GM21717 (cell line): Measurements from ENCODE around the gene ACVR2B.

ENCODE experiments used
- ATAC-seq: cut with Tn5 transposase; IDR thresholded peaks from one replicate; pipeline ENCODE4 v1.9.1; 2021; ENCODE audit warnings: mild to moderate bottlenecking, moderate library complexity; ENCODE audit not compliant: unreplicated experiment

Gene ACVR2B

DNA sequence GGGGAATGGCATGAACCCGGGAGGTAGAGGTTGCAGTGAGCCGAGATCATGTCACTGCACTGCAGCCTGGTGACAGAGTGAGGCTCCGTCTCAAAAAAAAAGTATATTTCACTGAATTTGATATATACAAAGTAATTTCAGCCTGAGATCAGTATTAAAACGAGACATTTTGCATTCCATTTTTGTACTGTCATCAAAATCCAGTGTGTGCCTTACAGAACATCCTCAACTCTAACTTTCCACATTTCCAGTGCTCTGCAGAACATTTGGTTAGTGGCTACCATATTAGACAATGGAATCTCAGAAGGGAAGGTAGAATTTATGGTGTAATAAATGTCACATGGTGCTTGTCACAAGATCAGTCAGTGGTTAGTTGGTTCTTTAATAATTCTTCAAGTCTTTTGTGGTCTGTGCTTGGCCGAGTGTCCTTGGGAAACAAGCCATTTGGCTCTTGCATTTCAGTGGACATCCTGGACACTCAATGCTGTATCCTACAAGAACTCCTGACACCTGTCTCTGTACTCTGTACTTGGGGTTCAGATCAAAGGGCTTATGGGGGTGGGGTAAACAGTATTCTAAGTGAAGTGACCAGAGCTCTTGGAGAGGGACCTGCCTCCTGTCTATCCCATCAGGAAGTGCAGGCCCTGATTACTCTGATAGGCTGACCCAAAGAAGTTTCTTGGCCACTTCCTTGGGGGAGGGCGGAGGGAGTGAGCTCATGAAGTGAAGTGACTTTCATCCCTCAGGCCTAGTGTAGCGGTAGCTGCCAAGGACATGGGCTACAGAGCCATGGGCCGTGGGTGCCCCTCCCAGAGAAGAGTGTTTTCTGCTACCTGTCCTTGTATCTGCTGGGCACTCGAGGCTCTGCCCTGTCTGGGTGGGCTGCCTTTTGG is 3.7 kb downstream of the ACVR2B start:
- no peak for ATAC-seq

DNA sequence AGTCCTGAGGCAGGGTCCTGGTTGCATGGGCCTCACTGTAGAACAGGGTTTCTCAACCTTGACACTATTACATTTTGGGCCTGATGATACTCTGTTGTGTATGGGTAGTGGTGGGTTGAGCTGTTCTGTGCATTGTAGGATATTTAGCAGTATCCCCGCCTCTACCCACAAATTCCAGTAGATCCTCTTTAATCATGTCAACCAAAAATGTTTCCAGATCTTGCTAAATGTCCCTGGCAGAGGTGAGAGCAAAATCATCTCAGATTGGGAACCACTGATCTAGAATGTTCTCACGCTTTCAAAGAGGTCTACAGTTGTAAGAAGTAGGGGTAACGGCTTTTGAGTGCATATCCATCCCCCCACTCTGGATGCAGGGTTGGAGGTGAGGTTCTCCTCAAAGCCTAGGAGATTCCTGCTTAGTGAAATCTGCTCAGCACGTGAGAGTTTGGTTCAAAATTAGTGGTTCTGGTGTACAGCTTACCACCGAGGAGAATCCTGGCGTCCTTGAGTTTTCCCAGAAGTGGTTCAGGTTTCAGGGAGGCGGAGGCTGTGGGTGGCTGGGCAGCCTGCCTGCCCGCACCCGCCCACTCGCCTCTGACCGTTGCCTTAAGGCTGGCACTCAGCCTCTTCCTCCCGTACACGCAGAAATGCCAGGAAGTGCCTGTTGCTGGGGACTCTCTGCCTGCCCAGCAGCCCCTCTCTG is 5.3 kb downstream of the ACVR2B start:
- ATAC-seq: no peak

- no peak for ATAC-seq
Measured at GRCh38 chr3:38459499-38460048, 5.9 kb downstream of the ACVR2B start.

- no peak for ATAC-seq
Measured at GRCh38 chr3:38460377-38461270, 6.9 kb downstream of the ACVR2B start.

DNA sequence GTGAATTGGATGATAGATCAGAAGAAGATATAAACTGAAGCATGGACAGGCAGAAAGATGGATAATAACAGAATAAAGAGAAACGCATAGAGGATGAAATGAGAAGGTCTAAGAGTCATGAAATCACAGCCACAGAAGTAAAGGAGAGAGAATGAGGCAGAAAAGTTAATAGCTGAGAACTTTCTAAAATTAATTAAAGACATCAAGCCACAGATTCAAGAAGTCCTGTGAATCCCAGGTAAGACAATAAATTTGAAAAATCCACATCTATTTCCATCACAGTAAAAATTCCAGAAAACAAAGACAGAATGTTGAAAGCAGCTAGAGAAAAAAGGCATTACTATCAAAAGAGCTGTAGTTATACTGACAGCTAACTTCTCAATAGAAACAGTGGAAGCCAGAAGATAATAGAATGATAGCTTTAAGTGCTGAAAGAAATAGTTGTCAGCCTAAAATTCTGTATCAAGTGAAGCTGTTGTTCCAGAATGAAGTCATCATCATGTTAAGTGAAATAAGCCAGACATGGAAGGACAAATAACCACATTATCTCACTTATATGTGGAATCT is 12.0 kb downstream of the ACVR2B start:
- no peak for ATAC-seq

- no peak for ATAC-seq
Measured at GRCh38 chr3:38468765-38469164, 15.1 kb downstream of the ACVR2B start.

- no peak for ATAC-seq
Measured at GRCh38 chr3:38469852-38470251, 16.2 kb downstream of the ACVR2B start.

DNA sequence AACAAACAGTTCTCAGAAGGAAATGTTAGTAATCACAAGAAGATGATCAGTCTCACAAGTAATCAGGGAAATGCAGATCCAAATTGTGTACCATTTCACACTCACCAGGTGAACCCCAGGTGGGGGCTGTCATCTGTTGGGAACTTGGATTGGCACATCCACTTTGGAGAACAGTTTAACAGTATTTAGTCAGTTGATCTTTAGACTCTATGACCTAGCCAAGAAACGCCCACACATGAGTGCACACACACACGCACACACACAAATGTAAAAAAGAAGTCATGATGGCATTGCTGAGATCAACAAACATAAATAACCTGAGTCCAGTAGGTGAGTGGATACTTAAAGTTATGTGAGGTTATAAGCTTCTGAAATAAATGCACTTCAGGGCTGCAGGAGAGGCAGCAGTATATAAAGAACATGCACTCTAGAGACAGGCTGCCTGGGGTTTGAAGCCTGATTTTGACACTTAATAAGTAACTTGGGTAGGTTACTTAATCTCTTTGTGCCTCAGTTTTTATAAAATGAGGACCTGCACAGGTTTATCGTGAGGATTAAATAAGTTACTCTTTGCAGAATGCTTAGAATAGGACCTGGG is 17.7 kb downstream of the ACVR2B start:
- ATAC-seq: no peak

DNA sequence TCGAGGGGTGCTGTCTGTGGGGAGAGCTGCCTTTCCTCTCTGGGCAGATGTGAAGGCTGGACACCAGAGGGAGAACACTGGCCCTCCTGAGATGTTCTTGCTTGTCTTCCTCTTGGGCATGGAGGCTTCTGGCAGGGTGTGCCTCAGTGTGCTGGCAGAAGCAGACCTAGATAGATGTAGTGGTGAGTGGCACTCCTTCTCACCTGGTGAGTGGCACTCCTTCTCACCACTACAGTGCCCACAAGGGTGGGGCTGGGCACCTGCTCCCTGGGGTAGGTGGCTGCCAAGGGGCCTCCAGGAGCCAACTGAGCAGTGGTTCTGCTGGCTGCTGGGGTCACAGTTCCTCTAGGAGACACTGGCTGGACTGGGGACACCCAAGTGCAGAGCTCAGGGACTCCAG is 18.7 kb downstream of the ACVR2B start:
- no peak for ATAC-seq

DNA sequence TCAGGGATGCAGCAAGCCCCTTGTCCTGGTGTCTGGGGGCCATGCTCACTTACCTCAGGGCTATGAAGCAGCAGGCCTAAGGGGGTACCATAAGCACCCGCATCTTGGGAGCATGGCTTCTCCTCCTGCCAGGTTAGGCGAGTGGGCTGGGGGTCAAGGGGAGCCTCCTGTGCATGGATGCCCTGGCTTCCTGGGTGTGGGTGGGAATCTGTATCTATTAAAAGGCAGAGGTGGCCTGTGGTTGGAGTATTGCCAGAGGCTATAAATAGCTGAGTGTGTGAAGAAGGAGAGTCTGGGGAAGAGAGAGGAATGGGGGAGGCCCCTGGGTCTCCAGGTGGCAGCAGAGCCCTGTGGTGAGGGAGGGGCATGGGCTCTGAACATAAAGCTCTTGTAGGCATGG is 19.5 kb downstream of the ACVR2B start:
- ATAC-seq: no peak

- no peak for ATAC-seq
Measured at GRCh38 chr3:38474928-38475605, 21.4 kb downstream of the ACVR2B start.

DNA sequence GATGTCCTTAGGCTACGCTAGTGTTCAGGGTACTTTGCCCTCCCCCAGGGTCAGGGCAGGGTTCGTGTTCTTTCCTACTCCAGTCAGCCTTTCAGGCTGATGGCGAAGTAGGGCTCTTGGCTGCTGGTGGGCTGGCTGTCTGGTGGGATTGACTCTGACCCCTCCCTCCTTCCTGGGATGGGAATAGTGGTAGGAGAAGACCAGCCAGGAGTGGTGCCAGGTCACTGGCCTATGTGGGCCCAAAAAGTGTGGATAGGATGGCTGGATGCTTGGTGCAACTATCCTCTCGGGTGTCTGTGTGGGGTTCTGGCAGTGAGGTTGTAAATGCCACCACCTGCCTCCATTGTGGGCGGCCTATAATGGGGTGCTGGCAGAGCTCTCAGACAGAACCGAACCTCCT is 22.0 kb downstream of the ACVR2B start:
- no peak for ATAC-seq

GRCh38 chr3:38476157-38476756 is 22.6 kb downstream of the ACVR2B start:
- ATAC-seq: no peak

DNA sequence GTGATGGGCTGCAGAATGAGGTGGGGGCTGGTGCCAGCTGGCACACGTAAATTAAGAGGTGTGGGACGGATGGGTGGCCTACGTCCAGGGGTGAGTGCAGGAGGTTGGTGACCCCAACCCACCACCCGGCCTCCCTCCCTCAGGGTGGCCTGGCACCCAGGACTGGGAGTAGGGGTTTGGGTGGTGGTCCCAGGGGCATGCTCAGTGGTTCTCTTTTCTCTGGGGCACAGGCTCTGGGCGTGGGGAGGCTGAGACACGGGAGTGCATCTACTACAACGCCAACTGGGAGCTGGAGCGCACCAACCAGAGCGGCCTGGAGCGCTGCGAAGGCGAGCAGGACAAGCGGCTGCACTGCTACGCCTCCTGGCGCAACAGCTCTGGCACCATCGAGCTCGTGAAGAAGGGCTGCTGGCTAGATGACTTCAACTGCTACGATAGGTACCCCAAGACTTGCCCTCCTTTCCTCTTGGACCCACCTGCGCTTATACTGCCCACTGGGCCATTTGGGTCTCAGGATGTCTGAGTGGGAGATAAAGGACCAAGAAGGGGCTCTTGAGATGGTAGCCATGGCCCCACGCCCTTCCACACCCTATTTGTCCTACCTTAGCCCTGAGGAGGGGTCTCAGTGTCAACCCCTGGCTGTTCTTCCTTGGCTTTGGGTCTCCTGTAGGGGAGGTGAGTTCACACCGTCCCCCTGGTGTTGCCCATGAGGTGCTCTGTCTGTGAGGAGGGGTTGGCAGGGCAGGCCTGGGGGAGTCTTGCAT is 23.5 kb downstream of the ACVR2B start:
- ATAC-seq: no peak

DNA sequence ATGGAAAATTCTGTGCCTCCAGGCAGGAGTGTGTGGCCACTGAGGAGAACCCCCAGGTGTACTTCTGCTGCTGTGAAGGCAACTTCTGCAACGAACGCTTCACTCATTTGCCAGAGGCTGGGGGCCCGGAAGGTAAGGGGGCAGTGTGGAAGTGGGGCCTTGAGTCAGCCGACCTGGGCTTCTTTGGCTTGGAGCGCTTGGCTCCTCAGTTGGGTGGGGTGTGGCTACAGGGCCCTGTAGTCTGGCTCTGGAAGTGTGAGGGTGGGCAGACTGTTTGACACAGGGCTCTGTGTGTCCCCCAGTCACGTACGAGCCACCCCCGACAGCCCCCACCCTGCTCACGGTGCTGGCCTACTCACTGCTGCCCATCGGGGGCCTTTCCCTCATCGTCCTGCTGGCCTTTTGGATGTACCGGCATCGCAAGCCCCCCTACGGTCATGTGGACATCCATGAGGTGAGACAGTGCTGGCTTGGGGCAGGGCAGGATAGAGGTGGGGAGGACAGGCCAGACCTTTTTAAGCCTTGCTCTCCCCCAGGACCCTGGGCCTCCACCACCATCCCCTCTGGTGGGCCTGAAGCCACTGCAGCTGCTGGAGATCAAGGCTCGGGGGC is 24.3 kb downstream of the ACVR2B start:
- ATAC-seq: no peak

GRCh38 chr3:38478901-38479300 is 25.2 kb downstream of the ACVR2B start:
- ATAC-seq: no peak

GRCh38 chr3:38479431-38480092 is 25.9 kb downstream of the ACVR2B start:
- no peak for ATAC-seq

DNA sequence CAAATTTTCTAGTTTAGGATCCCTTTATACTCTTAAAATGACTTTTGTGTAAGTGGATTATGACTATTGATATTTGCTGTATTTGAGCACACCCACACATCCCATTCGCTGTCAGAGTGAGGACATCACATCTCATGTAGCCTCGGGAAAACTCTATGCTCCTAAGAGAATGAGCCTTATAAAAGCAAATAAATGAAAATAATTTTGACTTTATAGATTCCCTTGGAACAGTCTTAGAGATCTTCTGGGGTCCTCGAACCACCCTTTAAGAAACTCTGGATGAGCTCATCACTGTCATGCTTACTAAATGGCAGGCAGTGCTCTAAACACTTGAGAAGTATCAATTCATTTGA is 26.4 kb downstream of the ACVR2B start:
- no peak for ATAC-seq
